ENCODE measurements around the gene MLH1. TPM values are rescaled to one million over a fixed set of nuclear protein-coding genes. Genes with fewer than 3 reads are reported as not detected.
A peak's percentile ranks its signal among the peaks of the same experiment; 100 is the strongest.

MLH1 gene
- total RNA-seq, 1 experiment from 2014 or later, result 47.2 TPM

DNA sequence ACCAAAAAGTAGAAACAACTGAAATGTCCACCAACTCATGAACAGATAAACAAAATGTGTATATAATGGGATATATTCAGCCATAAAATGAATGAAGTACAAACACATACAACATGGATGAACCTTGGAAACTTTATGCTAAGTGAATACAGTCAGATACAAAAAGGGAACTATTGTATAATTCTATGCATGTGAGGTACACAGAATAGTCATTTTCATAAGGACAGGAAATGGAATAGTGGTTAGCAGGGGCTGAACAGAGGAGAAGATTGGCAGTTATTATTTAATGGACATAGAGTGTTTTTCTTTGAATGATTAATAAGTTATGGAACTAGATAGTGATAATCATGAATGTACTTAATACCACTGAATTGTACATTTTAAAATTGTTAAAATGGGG, 28.5 kb upstream of the MLH1 start (continued):
- TF ChIP-seq ZNF317 (CRISPR knock-in tag; IDR thresholded peaks at IDR 0.05; ENCODE audit: borderline replicate concordance, low read depth), result no peak
- TF ChIP-seq CREB1 (CRISPR knock-in tag; IDR thresholded peaks at IDR 0.05), result no peak
- TF ChIP-seq ZNF423 (CRISPR knock-in tag; IDR thresholded peaks at IDR 0.05), result no peak
- TF ChIP-seq SOX15 (CRISPR knock-in tag; IDR thresholded peaks at IDR 0.05), result no peak

DNA sequence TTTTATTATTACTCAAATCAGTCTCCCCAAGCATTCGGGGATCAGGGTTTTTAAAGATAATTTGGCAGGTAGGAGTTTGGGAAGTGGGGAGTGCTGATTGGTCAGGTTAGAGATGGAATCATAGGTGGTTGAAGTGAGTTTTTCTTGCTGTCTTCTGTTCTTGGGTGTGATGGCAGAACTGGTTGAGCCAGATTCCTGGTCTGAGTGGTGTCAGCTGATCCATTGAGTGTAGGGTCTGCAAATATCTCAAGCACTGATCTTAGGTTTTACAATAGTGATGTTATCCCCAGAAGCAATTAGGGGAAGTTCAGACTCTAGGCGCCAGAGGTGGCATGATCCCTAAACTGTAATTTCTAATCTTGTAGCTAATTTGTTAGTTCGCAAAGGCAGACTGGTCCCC, 27.9 kb upstream of the MLH1 start:
- Mint-ChIP-seq H3K36me3 (no peaks in the 10 kb centered on the region), H3K9me3 (no peaks in the 10 kb centered on the region), H3K27me3 (ENCODE audit: low read depth) (no peaks in the 10 kb centered on the region), H3K4me3 (peak overlapping the region; percentile 4; the same call in 1 of the 2 replicates), H3K4me1 (peaks cover 32% of the 10 kb centered on the region), H3K27ac (peak overlapping the region; percentile 38)
- ATAC-seq, result peak; percentile 11; the same call in 1 of the 2 replicates
- POLR2A ChIA-PET, result interaction anchor here (1.1 kb wide), 1 partner anchor 27 kb away, joined by 4 read pairs; the partner anchor contains the start of genes EPM2AIP1 and MLH1
- no peak for TF ChIP-seq FOXK1 (CRISPR knock-in tag; IDR thresholded peaks at IDR 0.05)
- DNase-seq (ENCODE audit: low spot score), result peak; percentile 24
- CTCF ChIA-PET, result interaction anchor here (1.0 kb wide), 1 partner anchor 28 kb away, joined by 7 read pairs; the partner anchor contains the start of genes EPM2AIP1 and MLH1

DNA sequence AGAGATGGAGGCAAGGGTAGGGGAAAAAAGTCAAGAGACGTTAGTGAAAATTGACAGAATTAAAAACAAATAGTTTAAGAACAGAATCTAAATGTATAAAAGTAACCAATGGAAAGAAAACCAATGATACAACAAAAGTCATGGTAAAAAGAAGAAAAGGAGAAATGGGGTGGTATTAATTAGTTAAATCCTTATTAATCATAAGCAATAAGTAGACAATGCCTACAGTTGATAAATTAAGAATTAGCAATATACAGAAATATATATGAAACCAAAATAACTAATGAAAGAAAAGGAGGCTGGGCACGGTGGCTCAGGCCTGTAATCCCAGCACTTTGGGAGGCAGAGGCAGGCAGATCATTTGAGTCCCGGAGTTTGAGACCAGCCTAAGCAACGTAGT, 24.2 kb upstream of the MLH1 start:
- no peak for DNase-seq (ENCODE audit: low spot score)
- Mint-ChIP-seq H3K27me3 (ENCODE audit: low read depth) (no peaks in the 10 kb centered on the region), H3K36me3 (no peaks in the 10 kb centered on the region), H3K9me3 (no peaks in the 10 kb centered on the region), H3K27ac (no peak overlapping the region), H3K4me3 (no peak overlapping the region), H3K4me1 (peaks cover 34% of the 10 kb centered on the region)
- TF ChIP-seq ZNF416 (CRISPR knock-in tag; IDR thresholded peaks at IDR 0.05), result no peak
- no peak for TF ChIP-seq NFATC4 (CRISPR knock-in tag; IDR thresholded peaks at IDR 0.05)
- TF ChIP-seq OVOL2 (CRISPR knock-in tag; IDR thresholded peaks at IDR 0.05; ENCODE audit: borderline replicate concordance), result no peak
- no peak for TF ChIP-seq SP1 (CRISPR knock-in tag; conservative IDR thresholded peaks at IDR 0.05)
- TF ChIP-seq FOXK1 (CRISPR knock-in tag; IDR thresholded peaks at IDR 0.05), result no peak
- TF ChIP-seq, protein P1, sequence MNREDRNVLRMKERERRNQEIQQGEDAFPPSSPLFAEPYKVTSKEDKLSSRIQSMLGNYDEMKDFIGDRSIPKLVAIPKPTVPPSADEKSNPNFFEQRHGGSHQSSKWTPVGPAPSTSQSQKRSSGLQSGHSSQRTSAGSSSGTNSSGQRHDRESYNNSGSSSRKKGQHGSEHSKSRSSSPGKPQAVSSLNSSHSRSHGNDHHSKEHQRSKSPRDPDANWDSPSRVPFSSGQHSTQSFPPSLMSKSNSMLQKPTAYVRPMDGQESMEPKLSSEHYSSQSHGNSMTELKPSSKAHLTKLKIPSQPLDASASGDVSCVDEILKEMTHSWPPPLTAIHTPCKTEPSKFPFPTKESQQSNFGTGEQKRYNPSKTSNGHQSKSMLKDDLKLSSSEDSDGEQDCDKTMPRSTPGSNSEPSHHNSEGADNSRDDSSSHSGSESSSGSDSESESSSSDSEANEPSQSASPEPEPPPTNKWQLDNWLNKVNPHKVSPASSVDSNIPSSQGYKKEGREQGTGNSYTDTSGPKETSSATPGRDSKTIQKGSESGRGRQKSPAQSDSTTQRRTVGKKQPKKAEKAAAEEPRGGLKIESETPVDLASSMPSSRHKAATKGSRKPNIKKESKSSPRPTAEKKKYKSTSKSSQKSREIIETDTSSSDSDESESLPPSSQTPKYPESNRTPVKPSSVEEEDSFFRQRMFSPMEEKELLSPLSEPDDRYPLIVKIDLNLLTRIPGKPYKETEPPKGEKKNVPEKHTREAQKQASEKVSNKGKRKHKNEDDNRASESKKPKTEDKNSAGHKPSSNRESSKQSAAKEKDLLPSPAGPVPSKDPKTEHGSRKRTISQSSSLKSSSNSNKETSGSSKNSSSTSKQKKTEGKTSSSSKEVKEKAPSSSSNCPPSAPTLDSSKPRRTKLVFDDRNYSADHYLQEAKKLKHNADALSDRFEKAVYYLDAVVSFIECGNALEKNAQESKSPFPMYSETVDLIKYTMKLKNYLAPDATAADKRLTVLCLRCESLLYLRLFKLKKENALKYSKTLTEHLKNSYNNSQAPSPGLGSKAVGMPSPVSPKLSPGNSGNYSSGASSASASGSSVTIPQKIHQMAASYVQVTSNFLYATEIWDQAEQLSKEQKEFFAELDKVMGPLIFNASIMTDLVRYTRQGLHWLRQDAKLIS (CRISPR knock-in tag; IDR thresholded peaks at IDR 0.05; ENCODE audit: borderline replicate concordance), result no peak
- no peak for TF ChIP-seq JUN (CRISPR knock-in tag; IDR thresholded peaks at IDR 0.05)
- no peak for TF ChIP-seq PRRX2 (CRISPR knock-in tag; IDR thresholded peaks at IDR 0.05)
- TF ChIP-seq, protein P2, sequence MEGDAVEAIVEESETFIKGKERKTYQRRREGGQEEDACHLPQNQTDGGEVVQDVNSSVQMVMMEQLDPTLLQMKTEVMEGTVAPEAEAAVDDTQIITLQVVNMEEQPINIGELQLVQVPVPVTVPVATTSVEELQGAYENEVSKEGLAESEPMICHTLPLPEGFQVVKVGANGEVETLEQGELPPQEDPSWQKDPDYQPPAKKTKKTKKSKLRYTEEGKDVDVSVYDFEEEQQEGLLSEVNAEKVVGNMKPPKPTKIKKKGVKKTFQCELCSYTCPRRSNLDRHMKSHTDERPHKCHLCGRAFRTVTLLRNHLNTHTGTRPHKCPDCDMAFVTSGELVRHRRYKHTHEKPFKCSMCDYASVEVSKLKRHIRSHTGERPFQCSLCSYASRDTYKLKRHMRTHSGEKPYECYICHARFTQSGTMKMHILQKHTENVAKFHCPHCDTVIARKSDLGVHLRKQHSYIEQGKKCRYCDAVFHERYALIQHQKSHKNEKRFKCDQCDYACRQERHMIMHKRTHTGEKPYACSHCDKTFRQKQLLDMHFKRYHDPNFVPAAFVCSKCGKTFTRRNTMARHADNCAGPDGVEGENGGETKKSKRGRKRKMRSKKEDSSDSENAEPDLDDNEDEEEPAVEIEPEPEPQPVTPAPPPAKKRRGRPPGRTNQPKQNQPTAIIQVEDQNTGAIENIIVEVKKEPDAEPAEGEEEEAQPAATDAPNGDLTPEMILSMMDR (IDR thresholded peaks at IDR 0.05), result no peak
- TF ChIP-seq, protein P3, sequence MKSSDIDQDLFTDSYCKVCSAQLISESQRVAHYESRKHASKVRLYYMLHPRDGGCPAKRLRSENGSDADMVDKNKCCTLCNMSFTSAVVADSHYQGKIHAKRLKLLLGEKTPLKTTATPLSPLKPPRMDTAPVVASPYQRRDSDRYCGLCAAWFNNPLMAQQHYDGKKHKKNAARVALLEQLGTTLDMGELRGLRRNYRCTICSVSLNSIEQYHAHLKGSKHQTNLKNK (CRISPR knock-in tag; IDR thresholded peaks at IDR 0.05), result no peak
- no peak for TF ChIP-seq TCF7 (CRISPR knock-in tag; IDR thresholded peaks at IDR 0.05; ENCODE audit: low read depth)
- TF ChIP-seq MYBL2 (CRISPR knock-in tag; IDR thresholded peaks at IDR 0.05), result no peak
- TF ChIP-seq, protein P4, sequence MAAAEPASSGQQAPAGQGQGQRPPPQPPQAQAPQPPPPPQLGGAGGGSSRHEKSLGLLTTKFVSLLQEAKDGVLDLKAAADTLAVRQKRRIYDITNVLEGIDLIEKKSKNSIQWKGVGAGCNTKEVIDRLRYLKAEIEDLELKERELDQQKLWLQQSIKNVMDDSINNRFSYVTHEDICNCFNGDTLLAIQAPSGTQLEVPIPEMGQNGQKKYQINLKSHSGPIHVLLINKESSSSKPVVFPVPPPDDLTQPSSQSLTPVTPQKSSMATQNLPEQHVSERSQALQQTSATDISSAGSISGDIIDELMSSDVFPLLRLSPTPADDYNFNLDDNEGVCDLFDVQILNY (CRISPR knock-in tag; IDR thresholded peaks at IDR 0.05), result no peak
- POLR2A ChIA-PET, result interaction anchor here (2.0 kb wide), 1 partner anchor 24 kb away, joined by 11 read pairs; the partner anchor contains the start of genes EPM2AIP1 and MLH1
- CTCF ChIA-PET, result interaction anchor here (1.6 kb wide), 1 partner anchor 10 kb away, joined by 14 read pairs; no protein-coding TSS in a partner anchor
- ATAC-seq, result no peak

Data from WTC11 (cell line).